ENCODE results near the gene HS6ST3.
"Not testable (repeated sequence)": the region's sequence is repeated elsewhere in the genome, so short reads cannot be mapped to it uniquely, and the experiment has no call there.

The HS6ST3 gene

GRCh38 chr13:96749825-96750224 lies 659.9 kb downstream of the HS6ST3 start:
- DNase-seq = no peak

GRCh38 chr13:96751089-96751488 lies 661.2 kb downstream of the HS6ST3 start:
- DNase-seq = no peak

GRCh38 chr13:96762876-96763275 lies 673.0 kb downstream of the HS6ST3 start:
- DNase-seq = no peak

GRCh38 chr13:96766306-96766705 lies 676.4 kb downstream of the HS6ST3 start:
- no peak for DNase-seq

GRCh38 chr13:96768524-96768923 lies 678.6 kb downstream of the HS6ST3 start:
- DNase-seq = no peak

GRCh38 chr13:96769874-96770273 lies 680.0 kb downstream of the HS6ST3 start:
- DNase-seq = no peak

GRCh38 chr13:96771486-96772367 lies 681.8 kb downstream of the HS6ST3 start:
- no peak for DNase-seq

- DNase-seq = no peak
These were observed 682.5 kb downstream of the HS6ST3 start for GRCh38 chr13:96772426-96772825.

- DNase-seq = not testable (repeated sequence)
These were observed 688.4 kb downstream of the HS6ST3 start for GRCh38 chr13:96778302-96778701.

- DNase-seq = no peak
These were observed 689.8 kb downstream of the HS6ST3 start for GRCh38 chr13:96779691-96780090.

- no peak for DNase-seq
These were observed 690.2 kb downstream of the HS6ST3 start for GRCh38 chr13:96780105-96780504.

- peak; percentile 43 to 58 for DNase-seq
These were observed 691.2 kb downstream of the HS6ST3 start for GRCh38 chr13:96781141-96781540.

GRCh38 chr13:96782186-96782585 lies 692.3 kb downstream of the HS6ST3 start:
- DNase-seq = no peak

- no peak for DNase-seq
These were observed 693.1 kb downstream of the HS6ST3 start for GRCh38 chr13:96783057-96783456.

- DNase-seq = no peak
These were observed 693.6 kb downstream of the HS6ST3 start for GRCh38 chr13:96783511-96783910.

GRCh38 chr13:96785986-96786385 lies 696.1 kb downstream of the HS6ST3 start:
- DNase-seq = peak in 1 of 2 donors; percentile 4

GRCh38 chr13:96792188-96792587 lies 702.3 kb downstream of the HS6ST3 start:
- DNase-seq = no peak

- DNase-seq = no peak
These were observed 703.0 kb downstream of the HS6ST3 start for GRCh38 chr13:96792736-96793403.

- DNase-seq = no peak
These were observed 703.5 kb downstream of the HS6ST3 start for GRCh38 chr13:96793404-96793755.

- no peak for DNase-seq
These were observed 704.8 kb downstream of the HS6ST3 start for GRCh38 chr13:96794669-96795068.

- DNase-seq = no peak
These were observed 705.8 kb downstream of the HS6ST3 start for GRCh38 chr13:96795670-96796069.

GRCh38 chr13:96796091-96796633 lies 706.3 kb downstream of the HS6ST3 start:
- DNase-seq = no peak

- DNase-seq = no peak
These were observed 707.2 kb downstream of the HS6ST3 start for GRCh38 chr13:96797136-96797535.

Data from hippocampal formation (tissue), 2 donors.